Measurements from ENCODE around the gene UTP25.
"Not testable (repeated sequence)": the region's sequence is repeated elsewhere in the genome, so short reads cannot be mapped to it uniquely, and the experiment has no call there.

UTP25 gene

GRCh38 chr1:209899948-209900347 is 72.2 kb downstream of the UTP25 start:
- DNase-seq = no peak

- no peak for DNase-seq
Measured at GRCh38 chr1:209900734-209901133, 73.0 kb downstream of the UTP25 start.

DNA sequence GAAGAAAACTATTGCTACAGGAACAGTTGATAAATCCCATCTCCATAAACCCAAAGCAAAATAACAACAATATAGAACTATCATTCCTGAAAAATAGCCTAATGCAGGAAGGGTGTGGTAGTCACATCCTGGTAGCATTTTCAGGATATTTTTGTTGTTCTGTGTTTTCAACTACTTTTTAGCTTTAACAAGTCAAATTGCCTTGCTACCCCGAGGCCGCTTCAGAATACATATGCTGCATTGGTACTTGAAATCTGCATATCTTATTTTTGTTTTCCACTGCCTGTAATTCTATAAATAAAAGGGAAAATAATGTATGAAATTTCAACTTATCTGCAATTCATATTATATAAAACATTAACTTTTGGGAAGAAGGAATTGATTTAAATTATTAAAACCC is 73.4 kb downstream of the UTP25 start:
- no peak for DNase-seq

GRCh38 chr1:209904774-209905173 is 77.0 kb downstream of the UTP25 start:
- DNase-seq = not testable (repeated sequence)
